ENCODE measurements around the gene MEIKIN. TPM values are rescaled to one million over a fixed set of nuclear protein-coding genes. Genes with fewer than 3 reads are reported as not detected.
"Not testable (repeated sequence)": the region's sequence is repeated elsewhere in the genome, so short reads cannot be mapped to it uniquely, and the experiment has no call there.

Gene MEIKIN
- polyA plus RNA-seq, 1 donor (not counting 4 experiments of a cell fraction or from before 2014, with no cell fraction given), result not detected

GRCh38 chr5:131913603-131914002 lies 31.9 kb downstream of the MEIKIN start:
- no peaks in the 10 kb centered on the region for H3K4me1 ChIP-seq (ENCODE audit: control insufficient read depth, extremely low read depth, insufficient read depth, low read length)
- no peaks in the 10 kb centered on the region for H4K20me1 ChIP-seq (ENCODE audit: control insufficient read depth, extremely low read depth, insufficient read depth, low read length)
- H3K4me3 ChIP-seq (ENCODE audit: control insufficient read depth in 2 of 3, extremely low read depth in 1 of 3, insufficient read depth in 2 of 3, low read depth in 1 of 3, low read length in 3 of 3), result no peak overlapping the region
- H3K79me2 ChIP-seq (ENCODE audit: control insufficient read depth, insufficient read depth, low read length), result no peaks in the 10 kb centered on the region
- FAIRE-seq, result no peak
- no peak overlapping the region for H2AFZ ChIP-seq (ENCODE audit: control insufficient read depth, low read length)
- DNase-seq (ENCODE audit: low read depth, low spot score), result no peak
- H3K9ac ChIP-seq (ENCODE audit: control insufficient read depth, extremely low read depth, insufficient read depth, low read length), result no peak overlapping the region
- dilution Hi-C loops (cut with MboI; ENCODE audit: extremely low pct_ligation_motif_present, low sequenced_read_pairs), result no loop called here
- H3K36me3 ChIP-seq (ENCODE audit: control insufficient read depth in 2 of 2, extremely low read depth in 1 of 2, insufficient read depth in 2 of 2, low read length in 2 of 2), result no peaks in the 10 kb centered on the region
- no peaks in the 10 kb centered on the region for H3K9me1 ChIP-seq (ENCODE audit: control insufficient read depth, extremely low read depth, insufficient read depth, low read length)
- no peak for TF ChIP-seq EZH2 (IDR thresholded peaks at IDR 0.05; ENCODE audit: low read length)
- no peak for TF ChIP-seq CTCF (optimal IDR thresholded peaks at IDR 0.05 in 1 of 3, IDR thresholded peaks at IDR 0.05 in 1 of 3, conservative IDR thresholded peaks at IDR 0.05 in 1 of 3; ENCODE audit: extremely low read depth in 1 of 3, insufficient read depth in 2 of 3, low read length in 3 of 3)
- peaks cover 5% of the 10 kb centered on the region for H3K27me3 ChIP-seq (ENCODE audit: control insufficient read depth, extremely low read depth, insufficient read depth, low read length)
- no peak overlapping the region for H3K4me2 ChIP-seq (ENCODE audit: control insufficient read depth, extremely low read depth, insufficient read depth, low read depth, low read length)
- no peak overlapping the region for H3K27ac ChIP-seq (ENCODE audit: control insufficient read depth, insufficient read depth, low read length)
- no peaks in the 10 kb centered on the region for H3K9me3 ChIP-seq (ENCODE audit: control insufficient read depth, low read depth, low read length)

- Histone ChIP-seq H3K4me2 (ENCODE audit: control insufficient read depth, extremely low read depth, insufficient read depth, low read depth, low read length) (no peak overlapping the region), H3K4me3 (ENCODE audit: control insufficient read depth in 2 of 3, extremely low read depth in 1 of 3, insufficient read depth in 2 of 3, low read depth in 1 of 3, low read length in 3 of 3) (no peak overlapping the region), H3K9ac (ENCODE audit: control insufficient read depth, extremely low read depth, insufficient read depth, low read length) (no peak overlapping the region), H3K79me2 (ENCODE audit: control insufficient read depth, insufficient read depth, low read length) (no peaks in the 10 kb centered on the region), H2AFZ (ENCODE audit: control insufficient read depth, low read length) (no peak overlapping the region), H3K4me1 (ENCODE audit: control insufficient read depth, extremely low read depth, insufficient read depth, low read length) (no peaks in the 10 kb centered on the region), H3K9me3 (ENCODE audit: control insufficient read depth, low read depth, low read length) (no peaks in the 10 kb centered on the region), H4K20me1 (ENCODE audit: control insufficient read depth, extremely low read depth, insufficient read depth, low read length) (no peaks in the 10 kb centered on the region), H3K27me3 (ENCODE audit: control insufficient read depth, extremely low read depth, insufficient read depth, low read length) (no peaks in the 10 kb centered on the region), H3K27ac (ENCODE audit: control insufficient read depth, insufficient read depth, low read length) (no peak overlapping the region), H3K36me3 (ENCODE audit: control insufficient read depth in 2 of 2, extremely low read depth in 1 of 2, insufficient read depth in 2 of 2, low read length in 2 of 2) (no peaks in the 10 kb centered on the region), H3K9me1 (ENCODE audit: control insufficient read depth, extremely low read depth, insufficient read depth, low read length) (no peaks in the 10 kb centered on the region)
- FAIRE-seq (no peak), DNase-seq (ENCODE audit: low read depth, low spot score) (no peak)
- dilution Hi-C loops (cut with MboI; ENCODE audit: extremely low pct_ligation_motif_present, low sequenced_read_pairs), result no loop called here
- TF ChIP-seq EZH2 (IDR thresholded peaks at IDR 0.05; ENCODE audit: low read length), result no peak
- TF ChIP-seq CTCF (optimal IDR thresholded peaks at IDR 0.05 in 1 of 3, IDR thresholded peaks at IDR 0.05 in 1 of 3, conservative IDR thresholded peaks at IDR 0.05 in 1 of 3; ENCODE audit: extremely low read depth in 1 of 3, insufficient read depth in 2 of 3, low read length in 3 of 3), result no peak
Measured at GRCh38 chr5:131906668-131907067, 38.8 kb downstream of the MEIKIN start.

GRCh38 chr5:131902266-131902665 lies 43.2 kb downstream of the MEIKIN start:
- H3K4me2 ChIP-seq (ENCODE audit: control insufficient read depth, extremely low read depth, insufficient read depth, low read depth, low read length); H3K9me1 ChIP-seq (ENCODE audit: control insufficient read depth, extremely low read depth, insufficient read depth, low read length); H3K4me1 ChIP-seq (ENCODE audit: control insufficient read depth, extremely low read depth, insufficient read depth, low read length); H3K27ac ChIP-seq (ENCODE audit: control insufficient read depth, insufficient read depth, low read length); H3K4me3 ChIP-seq (ENCODE audit: control insufficient read depth in 2 of 3, extremely low read depth in 1 of 3, insufficient read depth in 2 of 3, low read depth in 1 of 3, low read length in 3 of 3); dilution Hi-C loops (cut with MboI; ENCODE audit: extremely low pct_ligation_motif_present, low sequenced_read_pairs); DNase-seq (ENCODE audit: low read depth, low spot score); H3K36me3 ChIP-seq (ENCODE audit: control insufficient read depth in 2 of 2, extremely low read depth in 1 of 2, insufficient read depth in 2 of 2, low read length in 2 of 2); H2AFZ ChIP-seq (ENCODE audit: control insufficient read depth, low read length); H4K20me1 ChIP-seq (ENCODE audit: control insufficient read depth, extremely low read depth, insufficient read depth, low read length); H3K27me3 ChIP-seq (ENCODE audit: control insufficient read depth, extremely low read depth, insufficient read depth, low read length); FAIRE-seq; H3K79me2 ChIP-seq (ENCODE audit: control insufficient read depth, insufficient read depth, low read length); H3K9me3 ChIP-seq (ENCODE audit: control insufficient read depth, low read depth, low read length); H3K9ac ChIP-seq (ENCODE audit: control insufficient read depth, extremely low read depth, insufficient read depth, low read length): not testable (repeated sequence)

Measured in keratinocyte (primary cell).